ENCODE data around the gene ABCC5. TPM values are rescaled to one million over a fixed set of nuclear protein-coding genes. Genes with fewer than 3 reads are reported as not detected.

ABCC5 gene
- total and polyA plus RNA-seq, 2 experiments from 2014 or later = 68.8 to 92.0 TPM

DNA sequence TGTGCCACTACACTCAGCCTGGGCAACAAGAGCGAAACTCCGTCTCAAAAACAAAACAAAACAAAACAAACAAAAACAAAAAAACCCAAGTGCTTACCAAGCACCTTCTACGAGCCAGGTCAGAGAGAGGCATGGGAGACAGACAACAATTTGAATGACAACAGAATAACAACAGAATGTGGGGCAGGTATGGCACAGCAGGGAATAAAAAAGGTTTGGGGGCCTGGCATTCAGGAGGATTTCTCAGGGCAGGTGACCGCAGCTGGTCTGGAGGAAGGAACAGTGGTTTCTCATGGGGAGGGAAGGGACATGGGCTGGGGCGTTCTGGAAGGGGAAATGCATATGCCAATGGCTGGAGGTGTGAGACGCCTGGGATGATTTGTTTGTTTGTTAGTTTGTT is 110.5 kb downstream of the ABCC5 start:
- no peaks in the 10 kb centered on the region for H3K9me3 ChIP-seq (ENCODE audit: low read depth)
- no peak overlapping the region for H3K27ac ChIP-seq
- H3K4me1 ChIP-seq (ENCODE audit: low read depth) = no peaks in the 10 kb centered on the region
- DNase-seq (ENCODE audit: low read depth in 1 of 2, low spot score in 1 of 2) = no peak
- no peaks in the 10 kb centered on the region for H3K27me3 ChIP-seq
- TF ChIP-seq, protein P1, sequence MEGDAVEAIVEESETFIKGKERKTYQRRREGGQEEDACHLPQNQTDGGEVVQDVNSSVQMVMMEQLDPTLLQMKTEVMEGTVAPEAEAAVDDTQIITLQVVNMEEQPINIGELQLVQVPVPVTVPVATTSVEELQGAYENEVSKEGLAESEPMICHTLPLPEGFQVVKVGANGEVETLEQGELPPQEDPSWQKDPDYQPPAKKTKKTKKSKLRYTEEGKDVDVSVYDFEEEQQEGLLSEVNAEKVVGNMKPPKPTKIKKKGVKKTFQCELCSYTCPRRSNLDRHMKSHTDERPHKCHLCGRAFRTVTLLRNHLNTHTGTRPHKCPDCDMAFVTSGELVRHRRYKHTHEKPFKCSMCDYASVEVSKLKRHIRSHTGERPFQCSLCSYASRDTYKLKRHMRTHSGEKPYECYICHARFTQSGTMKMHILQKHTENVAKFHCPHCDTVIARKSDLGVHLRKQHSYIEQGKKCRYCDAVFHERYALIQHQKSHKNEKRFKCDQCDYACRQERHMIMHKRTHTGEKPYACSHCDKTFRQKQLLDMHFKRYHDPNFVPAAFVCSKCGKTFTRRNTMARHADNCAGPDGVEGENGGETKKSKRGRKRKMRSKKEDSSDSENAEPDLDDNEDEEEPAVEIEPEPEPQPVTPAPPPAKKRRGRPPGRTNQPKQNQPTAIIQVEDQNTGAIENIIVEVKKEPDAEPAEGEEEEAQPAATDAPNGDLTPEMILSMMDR (IDR thresholded peaks at IDR 0.05; ENCODE audit: low read depth, low read length) = no peak
- H3K36me3 ChIP-seq = no peaks in the 10 kb centered on the region
- no peak overlapping the region for H3K4me3 ChIP-seq

- Histone ChIP-seq H3K36me3 (no peaks in the 10 kb centered on the region), H3K4me3 (no peak overlapping the region), H3K9me3 (ENCODE audit: low read depth) (no peaks in the 10 kb centered on the region), H3K27ac (no peak overlapping the region), H3K27me3 (no peaks in the 10 kb centered on the region), H3K4me1 (ENCODE audit: low read depth) (no peaks in the 10 kb centered on the region)
- no peak for DNase-seq (ENCODE audit: low read depth in 1 of 2, low spot score in 1 of 2)
- TF ChIP-seq, protein P1 (IDR thresholded peaks at IDR 0.05; ENCODE audit: low read depth, low read length) = no peak
Observed at GRCh38 chr3:183906234-183906921, 111.3 kb downstream of the ABCC5 start.

DNA sequence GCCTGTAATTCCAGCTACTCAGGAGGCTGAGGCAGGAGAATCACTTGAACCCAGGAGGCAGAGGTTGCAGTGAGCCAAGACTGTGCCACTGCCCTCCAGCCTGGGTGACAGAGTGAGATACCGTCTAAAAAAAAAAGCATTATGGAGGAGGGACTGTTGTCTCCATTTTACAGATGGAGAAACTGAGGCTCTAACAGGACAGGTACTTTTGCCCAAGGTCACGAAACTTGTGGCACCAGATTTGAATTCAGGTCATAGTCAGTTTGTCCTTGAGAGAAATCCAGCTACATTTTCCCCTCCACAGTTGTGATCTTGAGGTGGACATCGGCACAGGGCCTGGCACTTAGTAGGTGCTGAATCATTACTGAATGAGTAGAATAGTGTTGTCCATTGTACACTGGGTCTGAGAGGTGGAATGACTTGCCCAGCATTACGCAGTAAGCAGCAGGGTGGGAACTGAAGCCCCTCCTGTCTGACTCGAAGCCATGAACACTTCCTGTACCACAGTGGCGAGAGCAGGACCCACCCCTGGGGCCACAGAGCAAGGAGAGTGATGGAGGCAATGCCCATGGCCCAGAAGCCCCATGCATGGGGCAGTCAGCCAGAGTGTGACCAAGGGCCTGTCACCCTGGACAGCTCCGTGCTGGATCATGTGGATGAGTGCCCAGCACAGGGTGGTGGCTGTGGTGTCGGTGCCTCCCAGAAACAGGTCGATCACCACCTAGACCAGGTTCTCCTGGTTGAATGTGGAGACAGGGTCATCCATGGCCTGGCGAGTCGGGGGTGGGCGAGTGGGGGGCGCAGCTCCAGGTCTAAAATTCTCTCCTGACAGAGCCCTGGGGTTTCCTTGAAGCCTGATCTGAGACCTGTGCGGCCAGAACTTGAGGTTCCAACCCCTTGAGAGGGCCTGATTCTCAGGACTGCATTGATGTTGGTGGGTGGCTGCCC is 112.6 kb downstream of the ABCC5 start:
- no peaks in the 10 kb centered on the region for H3K36me3 ChIP-seq
- H3K27me3 ChIP-seq = no peaks in the 10 kb centered on the region
- H3K4me1 ChIP-seq (ENCODE audit: low read depth) = no peaks in the 10 kb centered on the region
- TF ChIP-seq, protein P1 (IDR thresholded peaks at IDR 0.05; ENCODE audit: low read depth, low read length) = no peak
- no peaks in the 10 kb centered on the region for H3K9me3 ChIP-seq (ENCODE audit: low read depth)
- DNase-seq (ENCODE audit: low read depth in 1 of 2, low spot score in 1 of 2) = peak in 1 of 2 donors; percentile 44
- H3K4me3 ChIP-seq = no peak overlapping the region
- no peak overlapping the region for H3K27ac ChIP-seq

- no peaks in the 10 kb centered on the region for H3K36me3 ChIP-seq
- no peaks in the 10 kb centered on the region for H3K9me3 ChIP-seq (ENCODE audit: low read depth)
- H3K4me3 ChIP-seq = no peak overlapping the region
- peaks cover 5% of the 10 kb centered on the region for H3K27me3 ChIP-seq
- H3K27ac ChIP-seq = no peak overlapping the region
- DNase-seq (ENCODE audit: low read depth in 1 of 2, low spot score in 1 of 2) = no peak
- H3K4me1 ChIP-seq (ENCODE audit: low read depth) = no peaks in the 10 kb centered on the region
- TF ChIP-seq, protein P1 (IDR thresholded peaks at IDR 0.05; ENCODE audit: low read depth, low read length) = no peak
Observed at GRCh38 chr3:183898028-183898431, 119.7 kb downstream of the ABCC5 start.

- Histone ChIP-seq H3K27ac (no peak overlapping the region), H3K27me3 (peaks cover 8% of the 10 kb centered on the region), H3K4me3 (no peak overlapping the region), H3K9me3 (ENCODE audit: low read depth) (no peaks in the 10 kb centered on the region), H3K4me1 (ENCODE audit: low read depth) (no peaks in the 10 kb centered on the region), H3K36me3 (no peaks in the 10 kb centered on the region)
- TF ChIP-seq, protein P1 (IDR thresholded peaks at IDR 0.05; ENCODE audit: low read depth, low read length) = no peak
- DNase-seq (ENCODE audit: low read depth in 1 of 2, low spot score in 1 of 2) = no peak
Observed at GRCh38 chr3:183897606-183898005, 120.1 kb downstream of the ABCC5 start.

All from cardiac muscle cell (in vitro differentiated cells and primary cell).